Activated T-cell treated with anti-CD3 and anti-CD28 coated beads for 1 hour (primary cell): ENCODE data around the gene FAF2.

Source experiments
- DNase-seq: peaks from one replicate; pipeline ENCODE4 v3.0.0-alpha.2; 2020; ENCODE audit warnings: low read depth

FAF2 gene

DNA sequence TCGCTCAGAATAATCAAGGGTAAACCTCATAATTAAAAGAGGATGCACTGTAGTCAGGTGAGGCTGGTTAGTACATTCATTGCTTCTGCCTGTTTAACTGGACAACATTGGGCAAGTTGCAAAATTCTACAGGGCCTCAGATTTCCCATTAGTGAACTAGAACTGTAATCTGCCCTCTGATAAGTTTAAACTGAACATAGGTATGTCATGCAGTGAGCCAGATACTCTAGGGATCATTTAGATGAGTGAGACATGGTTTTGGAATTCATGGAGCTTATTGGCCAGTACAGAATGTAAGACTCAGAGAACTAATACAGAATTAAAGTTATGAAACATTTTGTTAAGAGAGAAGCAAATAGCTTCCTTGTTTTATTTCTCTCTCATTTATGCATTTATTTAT is 53.1 kb downstream of the FAF2 start:
- no peak for DNase-seq

DNA sequence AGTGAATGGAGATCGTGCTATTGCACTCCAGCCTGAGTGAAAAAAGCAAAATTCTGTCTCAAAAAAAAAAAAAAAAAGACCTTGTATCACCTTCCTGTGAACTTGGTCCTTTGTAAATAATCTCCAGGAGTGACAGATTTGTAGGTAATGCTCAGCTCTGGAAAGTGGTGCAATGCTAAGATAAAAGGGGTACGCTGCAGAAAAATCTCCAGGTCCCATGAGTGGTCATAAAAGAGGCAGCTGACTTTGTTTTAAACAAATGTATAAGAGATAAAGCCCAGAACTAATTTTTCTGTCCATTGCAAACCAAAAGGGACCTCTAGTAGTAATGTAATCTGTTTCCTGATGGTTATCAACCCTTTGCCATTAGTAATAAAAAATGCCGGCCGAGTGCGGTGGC is 55.3 kb downstream of the FAF2 start:
- DNase-seq, result no peak

DNA sequence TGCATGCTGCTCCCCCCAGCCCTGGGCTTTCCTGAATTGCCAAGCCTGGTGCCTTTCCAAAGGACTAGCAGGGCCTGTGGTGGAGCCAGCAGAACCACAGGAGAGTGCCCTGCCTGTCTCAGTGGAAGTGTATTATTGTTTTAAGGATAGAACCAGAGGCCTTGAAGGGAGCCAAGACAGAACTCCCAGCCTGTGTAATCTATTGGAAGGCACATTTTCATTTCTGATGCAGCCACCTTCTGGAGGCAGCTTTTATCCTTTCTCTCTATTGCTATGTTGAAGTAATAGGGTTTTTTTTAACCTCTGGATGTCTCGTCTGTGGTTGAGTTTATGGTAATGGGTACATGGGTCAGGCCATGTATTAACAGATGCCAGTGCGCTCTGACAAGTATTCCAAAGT is 59.7 kb downstream of the FAF2 start:
- no peak for DNase-seq

DNA sequence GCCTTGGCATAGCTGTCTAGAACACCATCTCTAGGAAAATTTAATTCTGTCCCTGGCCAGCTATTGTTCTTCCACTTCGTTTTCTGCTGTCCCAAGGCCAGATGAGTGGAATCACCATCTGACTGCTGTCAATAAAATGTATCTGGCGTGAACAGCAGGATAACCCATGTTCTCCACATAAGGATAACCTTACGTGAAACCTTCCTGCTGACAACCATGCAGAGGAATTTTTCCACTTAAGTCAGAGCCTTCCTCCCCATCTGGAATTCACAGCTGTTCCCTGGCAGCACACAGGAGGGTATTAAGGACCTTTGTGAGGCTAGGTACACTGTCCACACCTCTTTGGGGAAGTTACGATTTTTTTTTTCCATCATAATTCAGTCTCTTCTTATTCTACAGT is 60.4 kb downstream of the FAF2 start:
- no peak for DNase-seq

DNA sequence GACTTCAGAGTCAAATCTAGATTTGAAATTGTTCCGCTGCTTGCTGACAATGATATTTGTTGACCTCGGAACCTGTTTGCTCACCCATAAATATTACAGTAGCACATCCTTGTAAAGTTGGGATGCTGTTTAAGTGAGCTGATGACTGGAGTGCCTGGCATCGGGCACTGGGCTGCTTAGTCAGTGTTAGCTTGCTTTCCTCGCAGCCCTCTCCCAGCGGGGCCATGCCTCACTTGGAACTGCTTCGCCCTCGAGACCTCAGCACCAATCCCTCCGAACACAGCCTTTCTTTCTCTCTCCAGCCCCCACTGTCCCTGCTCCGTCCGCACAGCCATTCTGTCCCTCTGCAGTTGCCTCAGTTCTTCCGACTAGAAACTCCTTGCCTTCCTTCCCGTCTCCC is 65.6 kb downstream of the FAF2 start:
- DNase-seq, result no peak

DNA sequence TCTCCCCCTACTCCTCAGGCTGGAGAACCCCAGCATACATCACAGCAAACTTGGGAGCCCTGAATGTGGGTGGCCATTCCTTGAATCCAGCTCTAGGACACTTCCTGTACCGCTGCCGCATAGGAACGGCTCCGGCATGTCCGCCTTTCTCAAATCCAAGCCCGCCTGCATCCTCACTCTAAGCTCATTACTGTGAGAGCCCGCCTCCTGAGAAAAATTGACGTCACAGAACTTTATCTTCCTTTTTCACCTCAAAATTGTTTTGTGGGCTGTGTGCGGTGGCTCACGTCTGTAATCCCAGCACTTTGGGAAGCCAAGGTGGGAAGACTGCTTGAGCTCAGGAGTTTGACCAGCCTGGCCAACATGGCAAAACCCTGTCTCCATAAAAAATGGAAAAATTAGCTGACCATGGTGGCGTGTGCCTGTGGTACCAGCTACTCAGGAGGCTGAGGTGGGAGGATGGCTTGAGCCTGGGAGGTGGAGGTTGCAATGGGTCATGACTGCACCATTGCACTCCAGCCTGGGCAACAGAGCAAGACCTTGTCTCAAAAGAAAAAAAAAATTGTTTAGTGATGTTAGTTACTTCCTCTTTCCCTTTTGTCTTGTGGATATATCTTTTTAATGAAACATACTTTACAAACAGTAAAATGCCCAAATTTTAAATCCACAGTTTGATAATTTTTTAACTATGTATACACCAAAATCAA is 66.2 kb downstream of the FAF2 start:
- no peak for DNase-seq

DNA sequence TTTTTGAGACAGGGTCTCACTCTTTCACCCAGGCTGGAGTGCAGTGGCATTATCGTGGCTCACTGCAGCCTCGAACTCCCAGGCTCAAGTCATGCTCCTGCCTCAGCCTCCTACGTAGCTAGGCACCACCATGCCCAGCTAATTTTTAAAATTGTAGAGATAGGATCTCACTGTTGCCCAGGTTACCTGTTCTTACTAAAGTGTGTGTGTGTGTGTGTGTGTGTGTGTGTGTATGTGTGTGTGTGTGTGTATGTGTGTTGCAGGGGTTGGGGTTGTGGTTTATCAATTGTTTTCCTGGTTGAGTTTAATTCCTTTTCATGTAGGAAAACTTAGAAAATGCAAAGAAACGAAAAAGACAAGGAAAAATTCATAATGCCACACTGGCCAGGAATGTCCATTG is 67.2 kb downstream of the FAF2 start:
- no peak for DNase-seq

DNA sequence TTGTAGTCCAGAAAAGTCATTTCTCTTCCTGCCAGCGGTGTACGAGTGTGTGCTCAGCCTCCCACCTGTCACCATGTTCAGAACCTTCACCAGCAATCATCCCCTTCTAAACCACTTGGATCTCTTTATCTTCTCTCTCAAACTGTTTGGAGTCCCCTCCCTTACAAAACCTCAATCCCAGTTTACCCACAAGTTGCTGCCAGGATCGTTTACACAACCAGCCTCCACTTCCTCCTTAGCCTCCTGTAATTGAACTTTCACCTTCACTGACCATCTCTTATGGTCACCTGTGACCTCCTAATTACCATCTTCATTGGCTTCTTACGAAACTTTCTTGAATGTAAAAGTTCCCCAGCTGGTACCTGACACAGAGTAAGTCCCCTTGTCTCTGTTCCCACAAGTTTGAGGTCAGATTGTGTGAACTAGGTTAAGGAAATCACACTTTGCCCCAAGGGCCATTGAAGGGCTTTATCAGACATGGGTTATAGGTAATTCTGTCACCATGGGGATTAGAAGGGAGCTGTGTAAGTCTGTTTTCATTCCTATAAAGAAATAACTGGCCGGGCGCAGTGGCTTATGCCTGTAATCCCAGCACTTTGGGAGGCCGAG is 69.0 kb downstream of the FAF2 start:
- no peak for DNase-seq

DNA sequence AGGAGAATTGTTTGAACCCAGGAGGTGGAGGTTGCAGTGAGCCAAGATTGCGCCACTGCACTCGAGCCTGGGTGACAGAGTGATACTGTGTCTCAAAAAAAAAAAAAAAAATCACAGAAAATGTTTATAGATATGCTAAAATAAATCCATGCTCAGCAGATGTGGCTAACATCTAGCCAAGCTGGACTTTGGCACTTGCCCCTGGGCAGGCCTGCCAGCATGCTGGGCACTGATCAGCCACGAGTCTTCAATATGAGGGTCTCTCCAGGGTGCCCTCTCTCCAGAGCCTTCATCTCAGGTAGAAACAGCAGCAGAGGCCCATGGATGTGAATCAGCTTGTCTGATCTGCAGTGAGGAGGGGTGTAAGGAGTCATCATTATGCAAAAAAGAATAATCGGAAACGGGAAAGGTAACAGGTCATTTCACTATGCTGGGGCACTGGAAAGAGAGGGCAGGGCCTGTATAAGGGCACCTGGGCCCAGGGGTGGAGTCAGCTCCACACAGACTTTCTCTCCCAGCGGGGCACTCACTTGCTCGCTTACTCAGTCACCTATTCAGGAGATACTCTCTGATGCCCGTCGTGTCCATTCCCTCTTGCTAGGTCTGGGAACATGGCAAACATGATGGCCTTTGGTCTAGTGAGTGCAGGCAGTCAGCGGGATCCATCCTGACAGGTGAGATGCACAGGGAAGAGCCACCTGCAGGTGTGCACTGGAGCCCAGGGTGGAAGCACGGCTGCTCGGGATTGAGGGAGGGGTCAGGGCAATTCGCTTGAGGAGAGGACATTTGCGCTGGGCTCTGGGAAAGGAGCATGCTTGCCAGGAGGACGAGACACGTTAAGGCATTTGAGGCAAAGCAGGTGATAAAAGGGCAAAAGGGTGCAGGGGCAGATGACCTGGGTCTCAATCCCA is 71.9 kb downstream of the FAF2 start:
- no peak for DNase-seq

DNA sequence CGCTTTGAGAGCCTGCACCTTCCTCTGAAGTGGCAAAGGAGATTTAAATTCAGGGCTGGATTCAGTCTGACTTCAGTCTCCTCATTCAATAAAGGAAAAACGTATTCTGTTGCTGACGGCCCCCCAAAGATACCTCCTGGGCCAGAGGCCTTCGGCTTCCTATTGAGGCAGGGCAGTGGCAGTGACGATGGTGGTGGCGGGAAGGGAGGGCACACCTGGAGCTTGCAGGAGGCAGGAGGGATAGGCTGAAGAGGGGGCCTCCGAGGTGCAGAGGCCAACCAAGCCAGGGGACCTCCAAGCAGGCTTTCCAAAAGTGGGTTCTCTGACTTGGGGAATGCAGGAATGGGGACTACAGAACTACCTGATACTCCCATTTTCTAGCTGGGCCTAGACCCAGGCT is 73.1 kb downstream of the FAF2 start:
- no peak for DNase-seq

DNA sequence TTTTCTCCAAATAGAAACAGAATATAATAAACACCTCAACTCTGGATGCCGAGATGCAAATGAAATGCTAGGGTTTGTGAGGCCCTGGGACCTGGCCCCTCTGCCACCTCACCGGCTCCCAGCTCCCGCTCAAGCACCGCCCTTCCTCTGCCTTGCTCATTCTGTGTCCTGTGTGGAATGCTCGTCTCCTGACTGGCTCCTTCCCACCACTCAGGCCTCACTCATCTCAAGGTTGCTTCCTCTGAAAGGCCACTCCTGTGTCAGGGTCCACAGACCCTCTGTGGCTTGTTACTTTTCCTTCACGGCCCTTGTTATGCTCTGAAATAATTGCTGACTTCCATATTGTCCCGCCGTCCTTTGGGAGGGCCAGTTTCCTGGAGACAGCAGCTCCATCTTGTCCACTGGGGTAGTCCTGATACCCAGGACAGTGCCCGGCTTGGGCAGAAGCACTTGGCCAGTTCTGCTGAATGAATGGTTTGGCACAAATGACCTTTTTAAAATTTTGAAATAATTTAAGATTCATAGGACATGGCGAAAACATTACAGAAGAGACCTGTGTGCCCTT is 73.6 kb downstream of the FAF2 start:
- DNase-seq, result no peak

DNA sequence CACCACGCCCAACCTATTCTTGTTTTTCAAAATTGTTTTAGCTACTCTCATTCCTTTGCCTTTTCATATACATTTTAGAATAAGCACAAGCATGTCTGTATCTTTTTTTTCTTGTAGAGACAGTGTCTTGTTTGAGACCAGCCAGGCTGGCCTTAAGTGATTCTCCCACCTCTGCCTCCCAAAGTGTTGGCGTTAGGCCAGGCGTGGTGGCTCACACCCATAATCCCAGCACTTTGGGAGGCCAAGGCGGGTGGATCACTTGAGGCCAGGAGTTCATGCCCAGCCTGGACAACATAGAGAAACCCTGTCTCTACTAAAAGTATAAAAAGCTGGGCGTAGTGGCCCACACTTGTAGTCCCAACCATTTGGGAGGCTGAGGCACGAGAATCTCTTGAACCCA is 76.0 kb downstream of the FAF2 start:
- DNase-seq, result no peak

DNA sequence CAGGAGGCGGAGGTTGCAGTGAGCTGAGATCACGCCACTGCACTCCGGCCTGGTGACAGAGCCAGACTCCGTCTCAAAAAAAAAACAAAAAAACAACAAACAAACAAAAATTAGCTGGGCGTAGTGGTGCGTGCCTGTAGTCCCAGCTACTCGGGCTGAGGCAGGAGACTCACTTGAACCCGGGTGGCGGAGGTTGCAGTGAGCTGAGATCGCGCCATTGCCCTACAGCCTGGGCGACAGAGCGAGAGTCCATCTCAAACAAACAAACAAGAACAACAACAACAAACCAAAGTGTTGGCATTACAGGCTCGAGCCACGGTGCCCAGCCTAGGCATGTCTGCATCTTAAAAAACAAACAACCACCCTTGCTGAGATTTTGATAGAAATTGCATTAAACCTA is 76.8 kb downstream of the FAF2 start:
- no peak for DNase-seq

DNA sequence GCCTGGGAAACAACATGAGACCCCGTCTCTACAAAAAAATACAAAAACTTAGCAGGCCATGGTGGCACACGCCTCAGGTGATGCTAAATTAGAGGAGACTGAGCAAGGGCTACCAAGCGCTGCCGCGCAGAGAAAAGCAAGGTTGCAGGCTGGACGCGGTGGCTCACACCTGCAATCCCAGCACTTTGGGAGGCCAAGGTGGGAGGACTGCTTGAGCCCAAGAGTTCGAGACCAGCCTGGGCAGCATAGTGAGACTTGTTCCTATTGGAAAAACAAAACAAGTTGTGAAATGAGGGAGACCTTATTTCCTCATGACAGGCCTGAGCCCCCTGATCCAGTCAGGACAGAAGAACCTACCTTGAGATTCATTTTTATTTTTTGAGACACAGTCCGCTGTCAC is 77.5 kb downstream of the FAF2 start:
- DNase-seq, result no peak

DNA sequence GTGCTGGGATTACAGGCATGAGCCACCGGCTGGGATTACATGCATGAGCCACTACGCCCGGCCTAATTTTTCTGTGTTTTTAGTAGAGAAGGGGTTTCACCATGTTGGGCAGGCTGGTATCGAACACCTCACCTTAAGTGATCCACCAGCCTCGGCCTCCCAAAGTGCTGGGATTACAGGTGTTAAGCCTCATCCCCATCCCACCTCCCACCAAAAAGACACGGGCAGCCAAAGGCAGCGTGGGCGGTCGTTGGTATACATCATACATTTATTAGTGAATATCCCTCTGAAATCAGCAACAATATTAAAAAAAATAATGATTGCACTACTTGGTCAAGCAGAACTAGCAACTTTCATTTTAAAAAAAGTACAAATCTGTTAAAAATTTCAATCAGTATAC is 78.3 kb downstream of the FAF2 start:
- no peak for DNase-seq

DNA sequence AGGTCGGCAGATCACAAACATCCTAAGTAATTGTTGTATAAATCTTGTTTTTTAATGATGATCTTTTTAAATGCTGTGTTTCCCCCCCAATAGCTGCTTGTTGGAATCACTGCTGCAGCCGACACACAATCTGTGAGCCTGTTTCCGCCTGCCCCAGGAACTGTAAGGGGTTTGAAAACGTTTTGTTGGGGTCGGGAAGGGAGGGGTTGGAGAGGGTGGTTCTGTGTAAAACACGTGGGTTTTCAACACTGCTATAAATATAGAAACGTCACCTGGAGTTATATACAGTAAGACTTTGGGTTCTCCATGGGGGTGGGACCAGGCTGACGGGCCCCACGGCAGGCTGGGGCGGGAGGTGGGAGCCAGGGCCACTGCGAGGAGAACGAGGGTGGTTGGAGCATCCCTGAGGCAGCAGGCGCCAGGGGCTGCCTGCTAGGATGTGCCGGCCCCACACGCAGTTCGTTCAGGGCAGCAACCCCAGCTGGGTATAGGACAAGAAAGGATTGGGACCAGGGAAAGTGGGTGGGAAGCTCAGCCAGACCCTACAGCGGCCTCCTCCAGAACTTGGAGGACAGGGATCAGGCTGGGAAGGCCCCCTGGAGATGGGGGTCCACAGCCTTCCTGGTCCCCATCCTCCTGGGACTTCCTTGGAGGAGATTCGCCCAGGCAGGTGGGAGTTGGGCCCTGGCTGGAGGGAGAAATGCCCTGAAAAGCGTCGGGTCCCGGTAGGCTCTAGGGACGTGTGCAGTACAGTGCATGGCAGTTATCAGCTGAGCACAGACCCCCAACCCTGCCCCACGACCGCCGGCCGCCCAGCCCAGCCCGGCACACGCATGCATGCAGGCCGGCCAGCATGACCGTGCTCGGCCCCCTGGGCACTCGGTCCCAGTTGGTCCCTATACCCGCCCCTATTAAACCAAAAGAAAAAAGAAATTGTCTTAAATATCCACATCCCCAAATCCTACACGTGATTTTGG is 79.3 kb downstream of the FAF2 start:
- no peak for DNase-seq

DNA sequence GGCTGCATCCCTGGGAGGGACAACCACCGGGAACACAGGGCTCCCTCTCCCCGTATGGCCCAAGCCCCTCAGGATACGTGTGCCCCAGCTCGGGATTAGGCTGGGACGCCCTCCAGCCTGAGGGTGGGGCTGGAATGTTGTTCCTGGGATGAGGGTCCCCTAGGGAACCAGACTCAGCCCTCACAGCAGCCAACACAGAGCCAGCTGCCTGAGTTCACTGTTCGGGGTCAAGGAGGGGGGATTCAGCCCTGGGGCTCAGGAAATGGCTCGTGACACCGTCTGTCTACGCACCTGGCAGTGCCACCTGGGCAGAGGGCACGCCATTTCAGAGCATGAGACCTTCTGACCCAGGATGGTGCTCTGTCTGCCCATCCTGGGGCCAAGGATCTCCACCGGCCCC is 80.1 kb downstream of the FAF2 start:
- no peak for DNase-seq

DNA sequence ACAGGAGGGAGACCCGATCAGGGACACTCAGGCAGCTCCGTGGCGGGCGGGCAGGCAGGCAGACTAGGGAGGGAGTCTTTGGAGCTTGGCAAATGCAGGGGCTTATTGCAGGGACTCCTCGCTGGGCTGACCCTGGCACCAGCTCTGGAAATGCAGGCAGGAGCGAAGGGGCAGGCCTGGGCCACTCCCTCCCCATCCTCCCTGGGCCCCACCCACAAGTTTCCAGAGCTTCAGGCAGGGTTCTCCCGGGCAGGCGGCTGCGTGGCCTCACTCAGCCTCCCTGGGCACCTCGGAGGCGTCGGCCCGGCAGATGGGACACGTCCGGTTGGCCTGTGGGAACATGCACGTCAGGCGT is 80.6 kb downstream of the FAF2 start:
- no peak for DNase-seq

DNA sequence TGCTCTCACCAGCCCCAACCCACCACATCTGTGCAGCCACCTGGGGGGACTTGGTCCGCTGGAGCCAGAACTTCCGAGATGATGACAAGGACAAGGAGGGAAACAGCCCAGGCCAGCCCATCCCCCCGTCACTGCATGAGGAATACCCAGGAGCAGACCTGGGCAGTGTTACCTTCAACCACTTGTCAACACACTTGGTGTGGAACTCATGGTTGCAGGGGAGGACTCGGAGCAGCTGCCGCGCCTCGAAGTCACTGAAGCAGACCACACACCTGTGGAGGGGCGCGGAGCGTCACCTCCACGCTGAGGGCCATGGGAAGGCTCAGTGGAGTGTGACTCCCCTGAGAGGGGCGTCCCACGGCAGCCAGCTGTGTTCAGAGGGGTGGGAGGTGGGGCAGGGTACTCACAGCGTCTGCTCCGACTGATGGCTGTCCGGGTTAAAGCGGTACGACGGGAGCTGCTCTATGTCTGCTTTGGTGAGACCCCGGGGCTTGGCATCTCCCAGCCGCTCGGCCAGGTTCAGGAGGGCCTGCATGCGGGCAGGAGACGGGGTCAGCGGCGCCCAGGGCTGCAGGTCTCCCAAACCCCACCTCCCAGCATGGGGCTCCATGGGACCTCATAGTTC is 81.0 kb downstream of the FAF2 start:
- no peak for DNase-seq

DNA sequence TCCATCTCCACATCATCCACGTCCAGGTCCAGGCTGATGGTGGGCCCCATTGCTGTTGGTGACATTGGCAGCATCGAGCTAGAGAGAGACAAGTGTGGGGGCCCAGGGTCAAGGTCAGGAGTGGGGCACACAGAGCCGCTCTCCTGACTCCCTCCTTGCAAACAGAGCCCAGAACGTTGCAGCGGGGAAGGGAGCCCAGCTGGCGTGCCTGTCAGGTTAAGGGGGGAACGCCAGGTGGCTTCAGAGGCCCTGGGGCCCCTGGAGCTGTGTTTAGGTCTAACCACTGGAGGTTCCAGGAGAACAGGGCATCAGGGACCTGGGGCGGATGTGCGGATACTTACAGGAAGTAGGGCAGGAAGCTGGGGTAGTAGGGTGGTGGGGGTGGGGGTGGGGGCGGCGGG is 81.6 kb downstream of the FAF2 start:
- DNase-seq, result no peak

DNA sequence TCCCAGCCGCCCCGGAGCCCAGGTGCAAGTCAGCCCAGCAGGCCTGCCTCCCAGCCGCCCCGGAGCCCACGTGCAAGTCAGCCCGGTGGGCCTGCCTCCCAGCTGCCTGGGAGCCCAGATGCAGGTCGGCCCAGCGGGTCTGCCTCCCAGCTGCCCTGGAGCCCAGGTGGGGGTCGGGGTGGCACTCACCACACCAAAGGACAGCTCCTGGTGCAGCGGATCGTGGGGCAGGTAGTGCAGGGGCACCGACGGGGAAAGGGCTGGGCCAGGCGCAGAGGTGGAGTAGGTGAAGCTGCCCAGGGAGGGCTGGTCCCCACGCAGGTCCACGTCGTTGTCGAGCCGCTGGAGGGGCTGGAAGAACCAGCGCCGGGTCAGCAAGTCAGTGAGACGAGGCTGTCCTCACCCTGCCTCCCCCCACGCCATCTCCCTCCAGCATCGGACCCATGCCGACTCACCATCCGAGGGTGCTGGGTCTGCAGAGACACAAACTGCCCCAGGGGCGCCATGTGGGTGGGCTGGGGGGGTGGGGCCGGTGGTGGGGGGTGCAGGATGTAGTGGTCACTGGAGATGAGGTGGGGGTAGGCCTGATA is 82.3 kb downstream of the FAF2 start:
- no peak for DNase-seq
